Fibroblast of lung (primary cell): ENCODE results near the gene RIN3. TPM values are rescaled to one million over a fixed set of nuclear protein-coding genes. Genes with fewer than 3 reads are reported as not detected.

ENCODE experiments used
- DNase-seq, 2 donors: peaks; one replicate each; pipeline versions ENCODE4 v3.0.0 to v3.0.0-alpha.2; 2010; ENCODE audit warnings: low read depth in 2 of 2
- H2AFZ ChIP-seq: 2 replicates; pipeline ENCODE4 v1.5.1; 2012; ENCODE audit warnings: low read length, control low read depth, inconsistent platforms
- H3K27ac ChIP-seq: 2 replicates; pipeline ENCODE4 v1.5.1; 2011; ENCODE audit warnings: low read length, control low read depth; ENCODE audit not compliant: insufficient read depth
- H3K27me3 ChIP-seq: 2 replicates; pipeline ENCODE4 v1.5.1; 2011; ENCODE audit warnings: mild to moderate bottlenecking, low read length; ENCODE audit not compliant: control insufficient read depth, insufficient read depth
- H3K36me3 ChIP-seq: 2 replicates; pipeline ENCODE4 v1.5.1; 2011; ENCODE audit warnings: low read length; ENCODE audit not compliant: control insufficient read depth, insufficient read depth
- H3K4me1 ChIP-seq: 2 replicates; pipeline ENCODE4 v1.5.1; 2011; ENCODE audit warnings: low read length; ENCODE audit not compliant: control insufficient read depth, insufficient read depth; ENCODE audit errors: extremely low read depth
- H3K4me2 ChIP-seq: 2 replicates; pipeline ENCODE4 v1.5.1; 2011; ENCODE audit warnings: low read length, control low read depth; ENCODE audit not compliant: insufficient read depth; ENCODE audit errors: extremely low read depth
- H3K4me3 ChIP-seq, 4 experiments: fragments of 200-600 bp in 1 of 4; sonication (generic) in 1 of 4; replicated peaks in 1 of 4; 2 replicates each; pipeline ENCODE4 v1.5.1; 2011 to 2016; ENCODE audit warnings: low read length in 4 of 4, low read depth in 3 of 4, mild to moderate bottlenecking in 3 of 4, control low read depth in 2 of 4, inconsistent platforms in 1 of 4, mixed read lengths in 1 of 4; ENCODE audit not compliant: insufficient read depth in 1 of 4; ENCODE audit errors: control extremely low read depth in 1 of 4
- H3K79me2 ChIP-seq: 2 replicates; pipeline ENCODE4 v1.5.1; 2012; ENCODE audit warnings: mild to moderate bottlenecking, low read length, inconsistent platforms; ENCODE audit not compliant: control insufficient read depth, insufficient read depth
- H3K9ac ChIP-seq: 2 replicates; pipeline ENCODE4 v1.5.1; 2011; ENCODE audit warnings: mild to moderate bottlenecking, low read length, control low read depth; ENCODE audit not compliant: insufficient read depth
- H3K9me3 ChIP-seq: 2 replicates; pipeline ENCODE4 v1.5.1; 2012; ENCODE audit warnings: low read depth, low read length; ENCODE audit not compliant: control insufficient read depth, insufficient read depth
- H4K20me1 ChIP-seq: 2 replicates; pipeline ENCODE4 v1.5.1; 2011; ENCODE audit warnings: low read length; ENCODE audit not compliant: control insufficient read depth, insufficient read depth; ENCODE audit errors: extremely low read depth
- CTCF ChIP-seq, 2 donors: IDR thresholded peaks in 1 of 2; conservative IDR thresholded peaks in 1 of 2; 1 replicate in 1 of 2; 2 replicates in 1 of 2; pipeline ENCODE4 v1.5.1; 2011 to 2012; ENCODE audit warnings: low read length in 2 of 2, control low read depth in 1 of 2, inconsistent platforms in 1 of 2, low read depth in 1 of 2, mild to moderate bottlenecking in 1 of 2
- EZH2 ChIP-seq: IDR thresholded peaks from 2 replicates; pipeline ENCODE4 v1.5.1; 2012; ENCODE audit warnings: low read length, control low read depth, mild to moderate bottlenecking; ENCODE audit errors: missing control alignments
- polyA plus RNA-seq, 2 donors: library from polyadenylated mRNA; depleted of rRNA in 1 of 2; stranded (reverse) in 1 of 2; unstranded in 1 of 2; fragments of >200 nt; gene quantifications; 2 replicates each; pipeline ENCODE4 v1.2.1, GENCODE V29; 2011 to 2012; ENCODE audit warnings: missing spikeins in 1 of 2
- total RNA-seq: library from RNA; depleted of rRNA; stranded (reverse); fragments of >200 nt; gene quantifications from 2 replicates; pipeline ENCODE4 v1.2.1, GENCODE V29; 2014

RIN3 gene
- total and polyA plus RNA-seq, 2 donors (not counting 1 experiment from before 2014, with no cell fraction given): 8.9 to 9.2 TPM

- Histone ChIP-seq H3K4me2 (no peak overlapping the region), H2AFZ (no peak overlapping the region)
Observed at GRCh38 chr14:92677087-92677668, 163.6 kb downstream of the RIN3 start.

GRCh38 chr14:92677955-92678354, 164.4 kb downstream of the RIN3 start:
- Histone ChIP-seq H2AFZ (no peak overlapping the region), H3K9me3 (no peaks in the 10 kb centered on the region), H3K4me2 (no peak overlapping the region), H3K79me2 (no peaks in the 10 kb centered on the region), H4K20me1 (no peaks in the 10 kb centered on the region), H3K36me3 (peaks cover 11% of the 10 kb centered on the region), H3K4me3 (no peak overlapping the region), H3K4me1 (peaks cover 2% of the 10 kb centered on the region), H3K9ac (no peak overlapping the region), H3K27me3 (no peaks in the 10 kb centered on the region), H3K27ac (no peak overlapping the region)
- DNase-seq: no peak
- TF ChIP-seq EZH2: no peak
- no peak for TF ChIP-seq CTCF (conservative IDR thresholded peaks at IDR 0.05 in 1 of 2, IDR thresholded peaks at IDR 0.05 in 1 of 2; ENCODE audit: low read depth in 1 of 2, low read length in 2 of 2)

More at GRCh38 chr14:92677087-92677668, 163.6 kb downstream of the RIN3 start:
- no peak for DNase-seq
- Histone ChIP-seq H4K20me1 (no peaks in the 10 kb centered on the region), H3K79me2 (no peaks in the 10 kb centered on the region), H3K27ac (no peak overlapping the region), H3K36me3 (peaks cover 12% of the 10 kb centered on the region), H3K4me3 (no peak overlapping the region), H3K9me3 (no peaks in the 10 kb centered on the region), H3K9ac (no peak overlapping the region), H3K27me3 (no peaks in the 10 kb centered on the region), H3K4me1 (peaks cover 2% of the 10 kb centered on the region)
- TF ChIP-seq EZH2 (no peak), CTCF (conservative IDR thresholded peaks at IDR 0.05 in 1 of 2, IDR thresholded peaks at IDR 0.05 in 1 of 2; ENCODE audit: low read depth in 1 of 2, low read length in 2 of 2) (no peak)

GRCh38 chr14:92678766-92679165, 165.2 kb downstream of the RIN3 start:
- Histone ChIP-seq H3K36me3 (peaks cover 11% of the 10 kb centered on the region), H3K9me3 (no peaks in the 10 kb centered on the region), H4K20me1 (no peaks in the 10 kb centered on the region), H3K4me1 (peaks cover 2% of the 10 kb centered on the region), H2AFZ (no peak overlapping the region), H3K79me2 (no peaks in the 10 kb centered on the region), H3K4me3 (no peak overlapping the region), H3K4me2 (no peak overlapping the region), H3K27me3 (no peaks in the 10 kb centered on the region), H3K9ac (no peak overlapping the region), H3K27ac (no peak overlapping the region)
- no peak for TF ChIP-seq CTCF (conservative IDR thresholded peaks at IDR 0.05 in 1 of 2, IDR thresholded peaks at IDR 0.05 in 1 of 2; ENCODE audit: low read depth in 1 of 2, low read length in 2 of 2)
- no peak for TF ChIP-seq EZH2
- no peak for DNase-seq
